ENCODE data around the gene PI4KA.

The PI4KA gene

GRCh38 chr22:20865331-20865730, 6.7 kb upstream of the PI4KA start:
- no peak for TF ChIP-seq CTCF (IDR thresholded peaks at IDR 0.05; ENCODE audit: unreplicated experiment in 3 of 3)
- peaks cover 20% of the 10 kb centered on the region for H3K36me3 Mint-ChIP-seq (ENCODE audit: low read depth)
- no peak overlapping the region for H3K27ac Mint-ChIP-seq
- no peaks in the 10 kb centered on the region for H3K27me3 Mint-ChIP-seq (ENCODE audit: low read depth)
- H3K4me1 Mint-ChIP-seq, result peaks cover 27% of the 10 kb centered on the region
- no peaks in the 10 kb centered on the region for H3K9me3 Mint-ChIP-seq
- H3K4me3 Mint-ChIP-seq, result no peak overlapping the region

- Mint-ChIP-seq H3K27ac (no peak overlapping the region), H3K4me1 (peaks cover 33% of the 10 kb centered on the region), H3K9me3 (no peaks in the 10 kb centered on the region), H3K36me3 (ENCODE audit: low read depth) (peaks cover 20% of the 10 kb centered on the region), H3K4me3 (no peak overlapping the region), H3K27me3 (ENCODE audit: low read depth) (no peaks in the 10 kb centered on the region)
- no peak for TF ChIP-seq CTCF (IDR thresholded peaks at IDR 0.05; ENCODE audit: unreplicated experiment in 3 of 3)
Measured at GRCh38 chr22:20864186-20864908, 5.7 kb upstream of the PI4KA start.

GRCh38 chr22:20863366-20863765, 4.8 kb upstream of the PI4KA start:
- no peak overlapping the region for H3K27ac Mint-ChIP-seq
- H3K4me3 Mint-ChIP-seq, result peak overlapping the region in 2 of 3 experiments; percentile 38 to 46
- TF ChIP-seq CTCF (IDR thresholded peaks at IDR 0.05; ENCODE audit: unreplicated experiment in 3 of 3), result no peak
- H3K9me3 Mint-ChIP-seq, result no peaks in the 10 kb centered on the region
- peaks cover 29% of the 10 kb centered on the region for H3K4me1 Mint-ChIP-seq
- H3K36me3 Mint-ChIP-seq (ENCODE audit: low read depth), result peaks cover 12% of the 10 kb centered on the region
- no peaks in the 10 kb centered on the region for H3K27me3 Mint-ChIP-seq (ENCODE audit: low read depth)

GRCh38 chr22:20862540-20862939, 3.9 kb upstream of the PI4KA start:
- H3K4me3 Mint-ChIP-seq, result peak overlapping the region in 2 of 3 experiments; percentile 19 to 37
- no peak for TF ChIP-seq CTCF (IDR thresholded peaks at IDR 0.05; ENCODE audit: unreplicated experiment in 3 of 3)
- no peaks in the 10 kb centered on the region for H3K27me3 Mint-ChIP-seq (ENCODE audit: low read depth)
- H3K36me3 Mint-ChIP-seq (ENCODE audit: low read depth), result peaks cover 12% of the 10 kb centered on the region
- H3K27ac Mint-ChIP-seq, result no peak overlapping the region
- H3K9me3 Mint-ChIP-seq, result no peaks in the 10 kb centered on the region
- peaks cover 27% of the 10 kb centered on the region for H3K4me1 Mint-ChIP-seq

GRCh38 chr22:20859615-20860014, 1.0 kb upstream of the PI4KA start:
- no peak for TF ChIP-seq CTCF (IDR thresholded peaks at IDR 0.05; ENCODE audit: unreplicated experiment in 3 of 3)

More at GRCh38 chr22:20859615-20860014, 1.0 kb upstream of the PI4KA start:
- Mint-ChIP-seq H3K27me3 (ENCODE audit: low read depth) (no peaks in the 10 kb centered on the region), H3K27ac (peak overlapping the region; percentile 37 to 82 (median 75)), H3K9me3 (no peaks in the 10 kb centered on the region), H3K36me3 (ENCODE audit: low read depth) (peaks cover 12% of the 10 kb centered on the region), H3K4me1 (peaks cover 27% of the 10 kb centered on the region), H3K4me3 (peak overlapping the region; percentile 88 to 91 (median 91))

All from nephron (organoid).